Kidney (tissue), 14 donors: ENCODE results near the gene ADARB2. TPM values are rescaled to one million over a fixed set of nuclear protein-coding genes. Genes with fewer than 3 reads are reported as not detected.
A peak's percentile ranks its signal among the peaks of the same experiment; 100 is the strongest.

Source experiments
- DNase-seq, 5 donors: peaks; one replicate each; pipeline ENCODE4 v3.0.0-alpha.2; 2013 to 2020
- FAIRE-seq: peaks from 2 replicates; lab custom pipeline; 2012; peaks lifted over from hg19 to GRCh38; lab: Jason Lieb, UNC
- H3K27ac ChIP-seq, 2 donors: one replicate each; pipeline ENCODE4 v1.7.0; 2013; ENCODE audit warnings: low read depth in 2 of 2, low read length in 2 of 2, inconsistent platforms in 1 of 2
- H3K27me3 ChIP-seq: one replicate; pipeline ENCODE4 v1.7.1; 2013; ENCODE audit warnings: low read length, inconsistent platforms; ENCODE audit not compliant: control insufficient read depth, insufficient read depth
- H3K36me3 ChIP-seq, 3 donors: one replicate each; pipeline versions ENCODE4 v1.7.0 to v1.7.1; 2013; ENCODE audit warnings: low read length in 3 of 3, control low read depth in 1 of 3, inconsistent platforms in 1 of 3; ENCODE audit not compliant: insufficient read depth in 3 of 3, control insufficient read depth in 2 of 3
- H3K4me1 ChIP-seq, 3 donors: one replicate each; pipeline versions ENCODE4 v1.7.0 to v1.7.1; 2013; ENCODE audit warnings: low read length in 3 of 3, inconsistent platforms in 1 of 3, low read depth in 1 of 3; ENCODE audit not compliant: control insufficient read depth in 2 of 3, insufficient read depth in 2 of 3
- H3K4me3 ChIP-seq, 3 donors: one replicate each; pipeline versions ENCODE4 v1.7.0 to v1.8.1; 2013; ENCODE audit warnings: low read length in 3 of 3, control low read depth in 1 of 3, inconsistent platforms in 1 of 3
- H3K9ac ChIP-seq, 3 donors: one replicate each; pipeline versions ENCODE4 v1.7.0 to v1.7.1; 2013; ENCODE audit warnings: low read length in 3 of 3, control low read depth in 1 of 3, inconsistent platforms in 1 of 3
- H3K9me3 ChIP-seq, 3 donors: one replicate each; pipeline versions ENCODE4 v1.7.0 to v1.7.1; 2013; ENCODE audit warnings: low read length in 3 of 3, control low read depth in 1 of 3, inconsistent platforms in 1 of 3; ENCODE audit not compliant: control insufficient read depth in 2 of 3, insufficient read depth in 1 of 3
- intact Hi-C: fragments of 100-400 bp; cut with DNase I; formaldehyde crosslinking; loops from one replicate; pipeline ENCODE4 v1.11.1; 2022
- polyA plus RNA-seq: library from polyadenylated mRNA; stranded (reverse); fragments of 350-450 nt; fragmentation: Illumina TruSeq; extraction: RNeasy Lipid Tissue Mini Kit (QIAGEN cat#74804); gene quantifications from one replicate; pipeline ENCODE4 v1.2.3, GENCODE V29; 2014; ENCODE audit warnings: low read depth, low replicate concordance; ENCODE audit not compliant: insufficient read depth
- total RNA-seq: library from RNA; stranded (reverse); fragmentation: NEBNext Ultra II Directional; extraction: Animal tissue kit (Norgen Biotek cat#: 25700); gene quantifications from one replicate; pipeline ENCODE4 v1.2.1, GENCODE V29; 2021
- TF ChIP-seq, protein P1 (sequence below): IDR thresholded peaks from 3 replicates; pipeline ENCODE4 v1.5.1; 2012; ENCODE audit warnings: mild to moderate bottlenecking, moderate library complexity, borderline replicate concordance; ENCODE audit not compliant: insufficient read depth; ENCODE audit errors: extremely low read depth
- donor health status: control.
- donor health status: control.
- donor health status: control.
- donor health status: control.
- donor health status: control.
- donor health status: DM: yes; HTN: yes; CAD: no.
- donor health status: Normal renal cell carcinoma (clear cell type).

The ADARB2 gene
- total and polyA plus RNA-seq, 2 donors from 2014 or later: 1.0 to 1.3 TPM

DNA sequence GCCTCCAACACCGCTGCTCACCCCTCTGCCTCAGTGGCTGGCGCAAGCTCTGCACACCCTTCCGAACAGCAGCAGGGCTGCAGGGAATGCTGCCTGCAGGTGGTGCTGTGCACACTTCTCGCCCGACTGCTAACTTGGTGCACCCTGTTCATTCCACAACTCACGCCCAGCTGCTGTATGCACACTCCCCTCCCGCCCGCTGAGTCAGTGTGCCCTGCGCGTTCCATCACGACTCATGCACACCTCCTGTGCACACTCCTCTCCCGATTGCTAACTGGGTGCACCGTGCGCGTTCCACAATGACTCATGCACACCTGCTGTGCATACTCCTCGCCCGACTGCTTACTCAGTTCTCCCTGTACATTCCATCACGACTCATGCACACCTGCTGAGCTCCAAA, 21.5 kb downstream of the ADARB2 start:
- H3K4me3 ChIP-seq: no peak overlapping the region
- no peaks in the 10 kb centered on the region for H3K4me1 ChIP-seq
- no peaks in the 10 kb centered on the region for H3K9me3 ChIP-seq
- H3K9ac ChIP-seq: no peak overlapping the region
- H3K27ac ChIP-seq: no peak overlapping the region
- FAIRE-seq (no peak), DNase-seq (peak in 3 of 5 donors; percentile 27 to 44 (median 28))
- no peaks in the 10 kb centered on the region for H3K36me3 ChIP-seq
- intact Hi-C loops: no loop called here
- no peaks in the 10 kb centered on the region for H3K27me3 ChIP-seq
- TF ChIP-seq, protein P1, sequence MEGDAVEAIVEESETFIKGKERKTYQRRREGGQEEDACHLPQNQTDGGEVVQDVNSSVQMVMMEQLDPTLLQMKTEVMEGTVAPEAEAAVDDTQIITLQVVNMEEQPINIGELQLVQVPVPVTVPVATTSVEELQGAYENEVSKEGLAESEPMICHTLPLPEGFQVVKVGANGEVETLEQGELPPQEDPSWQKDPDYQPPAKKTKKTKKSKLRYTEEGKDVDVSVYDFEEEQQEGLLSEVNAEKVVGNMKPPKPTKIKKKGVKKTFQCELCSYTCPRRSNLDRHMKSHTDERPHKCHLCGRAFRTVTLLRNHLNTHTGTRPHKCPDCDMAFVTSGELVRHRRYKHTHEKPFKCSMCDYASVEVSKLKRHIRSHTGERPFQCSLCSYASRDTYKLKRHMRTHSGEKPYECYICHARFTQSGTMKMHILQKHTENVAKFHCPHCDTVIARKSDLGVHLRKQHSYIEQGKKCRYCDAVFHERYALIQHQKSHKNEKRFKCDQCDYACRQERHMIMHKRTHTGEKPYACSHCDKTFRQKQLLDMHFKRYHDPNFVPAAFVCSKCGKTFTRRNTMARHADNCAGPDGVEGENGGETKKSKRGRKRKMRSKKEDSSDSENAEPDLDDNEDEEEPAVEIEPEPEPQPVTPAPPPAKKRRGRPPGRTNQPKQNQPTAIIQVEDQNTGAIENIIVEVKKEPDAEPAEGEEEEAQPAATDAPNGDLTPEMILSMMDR: peak; percentile 16

DNA sequence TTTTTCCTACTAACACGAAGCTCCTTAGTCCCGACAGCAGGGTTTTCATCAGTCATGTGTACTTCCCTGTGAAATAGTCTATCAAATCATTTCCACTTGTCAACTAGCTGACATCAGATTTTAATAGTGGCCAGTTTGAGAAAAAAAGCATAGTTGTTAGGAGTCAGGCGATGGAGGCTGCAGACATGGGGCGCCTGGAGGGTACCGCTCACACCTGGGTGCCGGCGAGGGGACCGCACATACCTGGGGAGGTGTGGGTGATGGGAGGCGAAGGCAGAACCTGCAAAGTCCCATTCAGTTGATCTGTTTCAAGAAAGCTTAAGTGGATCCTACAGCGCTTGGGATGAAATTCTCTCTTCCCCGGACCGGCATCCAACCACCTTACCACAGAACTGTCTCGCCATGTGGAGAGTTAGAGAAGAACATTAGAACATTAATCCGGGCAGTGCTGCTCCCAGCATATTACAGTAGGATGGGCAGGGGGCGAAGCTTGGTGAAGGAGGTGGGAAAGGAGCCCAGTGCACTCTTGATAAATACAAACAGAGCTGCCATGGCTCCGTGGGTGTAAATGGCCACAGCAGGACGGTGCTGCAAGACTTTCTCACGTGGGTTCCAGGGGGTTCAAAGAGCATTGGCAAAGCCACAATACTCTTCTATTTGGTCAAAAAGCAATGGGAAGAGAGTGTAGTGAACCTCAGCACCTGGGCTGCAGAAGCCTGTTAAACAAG, 24.2 kb downstream of the ADARB2 start:
- FAIRE-seq (no peak), DNase-seq (no peak)
- intact Hi-C loops: no loop called here
- TF ChIP-seq, protein P1: no peak
- Histone ChIP-seq H3K9me3 (no peaks in the 10 kb centered on the region), H3K9ac (no peak overlapping the region), H3K4me1 (no peaks in the 10 kb centered on the region), H3K27me3 (no peaks in the 10 kb centered on the region), H3K4me3 (no peak overlapping the region), H3K36me3 (no peaks in the 10 kb centered on the region), H3K27ac (no peak overlapping the region)

DNA sequence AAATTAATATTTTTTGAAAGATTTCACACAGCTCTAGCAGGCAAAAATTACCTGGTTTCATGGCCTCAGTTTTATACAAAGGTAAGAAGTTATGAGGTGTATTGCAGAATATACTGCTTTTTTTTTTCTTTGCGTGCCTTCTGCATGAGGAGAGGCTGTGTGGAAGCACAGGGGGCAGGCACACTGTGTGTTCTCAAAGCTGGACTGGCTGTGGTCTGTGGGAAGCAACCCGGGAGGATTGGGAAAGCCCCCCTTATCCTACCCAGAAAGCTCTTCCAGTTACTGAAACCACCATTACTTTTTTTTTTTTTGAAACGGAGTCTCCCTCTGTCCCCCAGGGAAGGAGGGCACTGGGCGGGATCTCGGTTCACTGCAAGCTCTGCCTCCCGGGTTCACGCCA, 25.0 kb downstream of the ADARB2 start:
- Histone ChIP-seq H3K4me1 (no peaks in the 10 kb centered on the region), H3K36me3 (no peaks in the 10 kb centered on the region), H3K27ac (no peak overlapping the region), H3K9ac (no peak overlapping the region), H3K27me3 (no peaks in the 10 kb centered on the region), H3K9me3 (no peaks in the 10 kb centered on the region), H3K4me3 (no peak overlapping the region)
- FAIRE-seq (no peak), DNase-seq (no peak)
- TF ChIP-seq, protein P1: no peak
- intact Hi-C loops: no loop called here
